ENCODE results near the gene CXCR5. TPM values are rescaled to one million over a fixed set of nuclear protein-coding genes. Genes with fewer than 3 reads are reported as not detected.

Gene CXCR5
- polyA plus RNA-seq, 1 donor (not counting 4 experiments of a cell fraction or from before 2014, with no cell fraction given): not detected

DNA sequence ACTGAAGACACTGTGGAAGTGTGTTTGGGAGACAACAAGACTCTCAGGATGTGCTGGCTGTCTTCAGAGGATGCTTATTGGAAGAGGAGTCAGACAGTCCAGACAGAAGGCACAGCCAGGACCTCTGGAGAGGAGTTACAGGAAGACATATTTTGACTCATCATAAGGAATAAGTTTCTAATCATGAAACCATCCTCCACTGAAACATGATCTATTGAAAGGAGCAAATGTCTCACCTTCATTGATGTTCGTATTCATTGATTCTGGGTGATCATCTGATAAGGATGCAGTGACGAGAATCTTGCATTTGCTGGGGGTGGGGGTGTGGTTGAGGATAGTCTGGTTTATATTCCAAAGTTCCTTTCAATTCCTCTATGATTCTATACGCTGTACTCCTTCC, 2.5 kb upstream of the CXCR5 start:
- no peak for DNase-seq (ENCODE audit: low read depth, low spot score)
- H3K4me1 ChIP-seq (ENCODE audit: control insufficient read depth, extremely low read depth, insufficient read depth, low read length): peaks cover 6% of the 10 kb centered on the region
- H3K9ac ChIP-seq (ENCODE audit: control insufficient read depth, extremely low read depth, insufficient read depth, low read length): no peak overlapping the region
- FAIRE-seq: no peak
- H3K9me3 ChIP-seq (ENCODE audit: control insufficient read depth, low read depth, low read length): no peaks in the 10 kb centered on the region
- no peaks in the 10 kb centered on the region for H3K79me2 ChIP-seq (ENCODE audit: control insufficient read depth, insufficient read depth, low read length)
- peaks cover 2% of the 10 kb centered on the region for H3K27me3 ChIP-seq (ENCODE audit: control insufficient read depth, extremely low read depth, insufficient read depth, low read length)
- no peaks in the 10 kb centered on the region for H3K36me3 ChIP-seq (ENCODE audit: control insufficient read depth in 2 of 2, extremely low read depth in 1 of 2, insufficient read depth in 2 of 2, low read length in 2 of 2)
- no peak for TF ChIP-seq EZH2 (IDR thresholded peaks at IDR 0.05; ENCODE audit: low read length)
- TF ChIP-seq, protein P1, sequence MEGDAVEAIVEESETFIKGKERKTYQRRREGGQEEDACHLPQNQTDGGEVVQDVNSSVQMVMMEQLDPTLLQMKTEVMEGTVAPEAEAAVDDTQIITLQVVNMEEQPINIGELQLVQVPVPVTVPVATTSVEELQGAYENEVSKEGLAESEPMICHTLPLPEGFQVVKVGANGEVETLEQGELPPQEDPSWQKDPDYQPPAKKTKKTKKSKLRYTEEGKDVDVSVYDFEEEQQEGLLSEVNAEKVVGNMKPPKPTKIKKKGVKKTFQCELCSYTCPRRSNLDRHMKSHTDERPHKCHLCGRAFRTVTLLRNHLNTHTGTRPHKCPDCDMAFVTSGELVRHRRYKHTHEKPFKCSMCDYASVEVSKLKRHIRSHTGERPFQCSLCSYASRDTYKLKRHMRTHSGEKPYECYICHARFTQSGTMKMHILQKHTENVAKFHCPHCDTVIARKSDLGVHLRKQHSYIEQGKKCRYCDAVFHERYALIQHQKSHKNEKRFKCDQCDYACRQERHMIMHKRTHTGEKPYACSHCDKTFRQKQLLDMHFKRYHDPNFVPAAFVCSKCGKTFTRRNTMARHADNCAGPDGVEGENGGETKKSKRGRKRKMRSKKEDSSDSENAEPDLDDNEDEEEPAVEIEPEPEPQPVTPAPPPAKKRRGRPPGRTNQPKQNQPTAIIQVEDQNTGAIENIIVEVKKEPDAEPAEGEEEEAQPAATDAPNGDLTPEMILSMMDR (optimal IDR thresholded peaks at IDR 0.05 in 1 of 3, IDR thresholded peaks at IDR 0.05 in 1 of 3, conservative IDR thresholded peaks at IDR 0.05 in 1 of 3; ENCODE audit: extremely low read depth in 1 of 3, insufficient read depth in 2 of 3, low read length in 3 of 3): no peak
- H3K27ac ChIP-seq (ENCODE audit: control insufficient read depth, insufficient read depth, low read length): no peak overlapping the region
- H3K4me3 ChIP-seq (ENCODE audit: control insufficient read depth in 2 of 3, extremely low read depth in 1 of 3, insufficient read depth in 2 of 3, low read depth in 1 of 3, low read length in 3 of 3): no peak overlapping the region
- H4K20me1 ChIP-seq (ENCODE audit: control insufficient read depth, extremely low read depth, insufficient read depth, low read length): no peaks in the 10 kb centered on the region
- no peak overlapping the region for H2AFZ ChIP-seq (ENCODE audit: control insufficient read depth, low read length)
- H3K9me1 ChIP-seq (ENCODE audit: control insufficient read depth, extremely low read depth, insufficient read depth, low read length): no peaks in the 10 kb centered on the region
- H3K4me2 ChIP-seq (ENCODE audit: control insufficient read depth, extremely low read depth, insufficient read depth, low read depth, low read length): no peak overlapping the region
- dilution Hi-C loops (cut with MboI; ENCODE audit: extremely low pct_ligation_motif_present, low sequenced_read_pairs): no loop called here

DNA sequence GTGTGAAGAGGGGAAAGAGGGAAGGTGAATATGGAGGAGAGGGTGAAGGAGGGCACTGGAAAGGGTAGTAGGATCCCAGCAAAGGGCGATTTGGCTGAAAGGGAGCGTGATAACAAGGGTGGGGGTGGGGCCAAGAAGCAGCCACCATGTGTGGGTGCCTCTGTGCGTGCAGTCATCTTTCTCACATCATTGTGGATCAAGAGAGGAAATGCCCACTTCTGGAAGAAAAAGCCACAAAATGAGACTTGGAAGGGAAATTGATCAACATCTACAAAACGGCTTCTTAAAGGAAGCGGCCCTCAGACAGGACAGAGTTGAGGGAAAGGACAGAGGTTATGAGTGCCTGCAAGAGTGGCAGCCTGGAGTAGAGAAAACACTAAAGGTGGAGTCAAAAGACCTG, 1.2 kb upstream of the CXCR5 start:
- Histone ChIP-seq H3K9me3 (ENCODE audit: control insufficient read depth, low read depth, low read length) (no peaks in the 10 kb centered on the region), H4K20me1 (ENCODE audit: control insufficient read depth, extremely low read depth, insufficient read depth, low read length) (no peaks in the 10 kb centered on the region), H3K36me3 (ENCODE audit: control insufficient read depth in 2 of 2, extremely low read depth in 1 of 2, insufficient read depth in 2 of 2, low read length in 2 of 2) (no peaks in the 10 kb centered on the region), H3K4me3 (ENCODE audit: control insufficient read depth in 2 of 3, extremely low read depth in 1 of 3, insufficient read depth in 2 of 3, low read depth in 1 of 3, low read length in 3 of 3) (no peak overlapping the region), H2AFZ (ENCODE audit: control insufficient read depth, low read length) (no peak overlapping the region), H3K27ac (ENCODE audit: control insufficient read depth, insufficient read depth, low read length) (no peak overlapping the region), H3K79me2 (ENCODE audit: control insufficient read depth, insufficient read depth, low read length) (no peaks in the 10 kb centered on the region), H3K4me1 (ENCODE audit: control insufficient read depth, extremely low read depth, insufficient read depth, low read length) (no peaks in the 10 kb centered on the region), H3K9me1 (ENCODE audit: control insufficient read depth, extremely low read depth, insufficient read depth, low read length) (no peaks in the 10 kb centered on the region), H3K4me2 (ENCODE audit: control insufficient read depth, extremely low read depth, insufficient read depth, low read depth, low read length) (no peak overlapping the region), H3K9ac (ENCODE audit: control insufficient read depth, extremely low read depth, insufficient read depth, low read length) (no peak overlapping the region), H3K27me3 (ENCODE audit: control insufficient read depth, extremely low read depth, insufficient read depth, low read length) (peaks cover 7% of the 10 kb centered on the region)
- DNase-seq (ENCODE audit: low read depth, low spot score) (no peak), FAIRE-seq (no peak)
- dilution Hi-C loops (cut with MboI; ENCODE audit: extremely low pct_ligation_motif_present, low sequenced_read_pairs): no loop called here
- no peak for TF ChIP-seq EZH2 (IDR thresholded peaks at IDR 0.05; ENCODE audit: low read length)
- TF ChIP-seq, protein P1 (optimal IDR thresholded peaks at IDR 0.05 in 1 of 3, IDR thresholded peaks at IDR 0.05 in 1 of 3, conservative IDR thresholded peaks at IDR 0.05 in 1 of 3; ENCODE audit: extremely low read depth in 1 of 3, insufficient read depth in 2 of 3, low read length in 3 of 3): no peak

All from keratinocyte (primary cell).